HEK293T (cell line): ENCODE data around the gene CDT1.

Experiments used
- CTCF ChIA-PET: fragments of 350-600 bp; formaldehyde crosslinking; extraction: SDS; loops from one replicate; lab custom pipeline; 2021; ENCODE audit warnings: antibody characterized with exemption, inconsistent platforms; lab: Yijun Ruan, JAX
- POLR2A ChIA-PET: fragments of 350-600 bp; formaldehyde crosslinking; extraction: SDS; loops from one replicate; lab custom pipeline; 2020; ENCODE audit warnings: antibody characterized with exemption, inconsistent platforms; lab: Yijun Ruan, JAX
- DNase-seq: peaks from one replicate; pipeline ENCODE4 v3.0.0; 2012; ENCODE audit warnings: mixed read lengths; ENCODE audit errors: extremely low spot score
- ARNT ChIP-seq: fragments of 450-650 bp; IDR thresholded peaks from 2 replicates; pipeline ENCODE4 v1.6.1; 2017; ENCODE audit warnings: mild to moderate bottlenecking
- BHLHE40 ChIP-seq: fragments of 450-650 bp; IDR thresholded peaks from 2 replicates; pipeline ENCODE4 v1.6.1; 2016; ENCODE audit warnings: mild to moderate bottlenecking, moderate library complexity, borderline replicate concordance
- CTBP1 ChIP-seq: fragments of 450-650 bp; IDR thresholded peaks from 2 replicates; pipeline ENCODE4 v1.6.1; 2016; ENCODE audit warnings: borderline replicate concordance
- ELF4 ChIP-seq: fragments of 450-650 bp; IDR thresholded peaks from 2 replicates; pipeline ENCODE4 v1.6.1; 2017; ENCODE audit warnings: antibody characterized with exemption
- FOXA1 ChIP-seq: fragments of 450-650 bp; IDR thresholded peaks from 2 replicates; pipeline ENCODE4 v1.6.1; 2016; ENCODE audit warnings: mild to moderate bottlenecking
- FOXK2 ChIP-seq: fragments of 450-650 bp; IDR thresholded peaks from 2 replicates; pipeline ENCODE4 v1.6.1; 2016; ENCODE audit warnings: mild to moderate bottlenecking
- FOXM1 ChIP-seq: fragments of 450-650 bp; IDR thresholded peaks from 2 replicates; pipeline ENCODE4 v1.6.1; 2017; ENCODE audit warnings: mild to moderate bottlenecking, borderline replicate concordance
- HDGF ChIP-seq: fragments of 450-650 bp; IDR thresholded peaks from 2 replicates; pipeline ENCODE4 v1.6.1; 2017; ENCODE audit warnings: antibody characterized with exemption, borderline replicate concordance
- L3MBTL2 ChIP-seq: fragments of 450-650 bp; conservative IDR thresholded peaks from 2 replicates; pipeline ENCODE4 v1.6.1; 2016; ENCODE audit warnings: mild to moderate bottlenecking
- LEF1 ChIP-seq: fragments of 450-650 bp; IDR thresholded peaks from 2 replicates; pipeline ENCODE4 v1.6.1; 2017; ENCODE audit warnings: mild to moderate bottlenecking, borderline replicate concordance
- NFRKB ChIP-seq: fragments of 450-650 bp; IDR thresholded peaks from 2 replicates; pipeline ENCODE4 v1.6.1; 2016; ENCODE audit warnings: mild to moderate bottlenecking, moderate library complexity
- SP1 ChIP-seq: fragments of 450-650 bp; IDR thresholded peaks from 2 replicates; pipeline ENCODE4 v1.6.1; 2017
- SUZ12 ChIP-seq: fragments of 450-650 bp; IDR thresholded peaks from 2 replicates; pipeline ENCODE4 v1.6.1; 2016; ENCODE audit warnings: mild to moderate bottlenecking
- TARDBP ChIP-seq: fragments of 450-650 bp; IDR thresholded peaks from 2 replicates; pipeline ENCODE4 v1.6.1; 2016
- ZNF384 ChIP-seq: fragments of 450-650 bp; IDR thresholded peaks from 2 replicates; pipeline ENCODE4 v1.6.1; 2016
- TF ChIP-seq, protein P1 (sequence below): fragments of 450-650 bp; IDR thresholded peaks from 2 replicates; pipeline ENCODE4 v1.6.1; 2016

The CDT1 gene

DNA sequence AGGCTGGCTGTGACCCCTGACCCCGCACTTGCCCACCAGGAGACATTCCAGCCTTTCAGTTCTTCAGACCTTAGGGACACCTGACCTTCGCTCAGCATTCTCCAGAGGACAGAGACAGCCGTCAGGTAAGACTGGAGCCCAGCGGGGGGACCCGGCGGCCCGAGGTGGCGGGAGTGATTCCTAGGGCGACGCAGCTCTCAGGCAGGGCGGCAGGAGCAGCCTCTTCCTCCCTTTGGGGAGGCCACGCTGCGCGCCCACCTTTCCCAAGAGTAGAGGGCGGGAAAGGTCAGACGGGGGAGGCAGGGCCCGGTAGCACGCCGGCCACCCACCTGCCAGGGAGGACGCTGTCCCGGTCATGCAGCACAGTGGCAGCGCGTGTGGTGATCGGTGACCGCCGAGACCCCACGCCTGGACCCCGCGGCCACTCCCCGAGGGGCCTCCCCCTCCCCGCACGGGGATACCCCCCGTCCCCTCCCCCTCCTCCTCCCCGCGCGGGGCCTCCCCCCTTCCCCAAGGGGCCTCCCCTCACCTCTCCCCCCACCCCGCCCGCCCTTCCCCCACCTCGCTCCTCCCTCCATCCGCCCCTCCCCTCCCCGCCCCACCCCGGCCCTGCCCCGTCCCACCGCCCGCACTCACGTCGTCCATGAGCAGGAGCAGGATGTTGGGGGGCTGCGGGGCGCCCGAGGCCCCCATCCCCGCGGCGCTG lies 52.7 kb downstream of the CDT1 start:
- POLR2A ChIA-PET = interaction anchor here (1.0 to 1.9 kb wide), 3 partner anchors 10 to 46 kb away, joined by 5 to 16 read pairs (median 7); no protein-coding TSS in a partner anchor
- TF ChIP-seq TARDBP (no peak), ZNF384 (no peak), BHLHE40 (no peak), L3MBTL2 (no peak), CTBP1 (no peak), FOXK2 (no peak), NFRKB (no peak), FOXA1 (no peak), SP1 (no peak), HDGF (no peak), ARNT (no peak), ELF4 (no peak), LEF1 (no peak), SUZ12 (no peak), FOXM1 (no peak)
- TF ChIP-seq, protein P1, sequence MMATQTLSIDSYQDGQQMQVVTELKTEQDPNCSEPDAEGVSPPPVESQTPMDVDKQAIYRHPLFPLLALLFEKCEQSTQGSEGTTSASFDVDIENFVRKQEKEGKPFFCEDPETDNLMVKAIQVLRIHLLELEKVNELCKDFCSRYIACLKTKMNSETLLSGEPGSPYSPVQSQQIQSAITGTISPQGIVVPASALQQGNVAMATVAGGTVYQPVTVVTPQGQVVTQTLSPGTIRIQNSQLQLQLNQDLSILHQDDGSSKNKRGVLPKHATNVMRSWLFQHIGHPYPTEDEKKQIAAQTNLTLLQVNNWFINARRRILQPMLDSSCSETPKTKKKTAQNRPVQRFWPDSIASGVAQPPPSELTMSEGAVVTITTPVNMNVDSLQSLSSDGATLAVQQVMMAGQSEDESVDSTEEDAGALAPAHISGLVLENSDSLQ = no peak
- CTCF ChIA-PET = interaction anchor here (0.5 to 0.8 kb wide), 3 partner anchors 41 to 399 kb away, joined by 3 to 4 read pairs (median 4); no protein-coding TSS in a partner anchor
- no peak for DNase-seq

DNA sequence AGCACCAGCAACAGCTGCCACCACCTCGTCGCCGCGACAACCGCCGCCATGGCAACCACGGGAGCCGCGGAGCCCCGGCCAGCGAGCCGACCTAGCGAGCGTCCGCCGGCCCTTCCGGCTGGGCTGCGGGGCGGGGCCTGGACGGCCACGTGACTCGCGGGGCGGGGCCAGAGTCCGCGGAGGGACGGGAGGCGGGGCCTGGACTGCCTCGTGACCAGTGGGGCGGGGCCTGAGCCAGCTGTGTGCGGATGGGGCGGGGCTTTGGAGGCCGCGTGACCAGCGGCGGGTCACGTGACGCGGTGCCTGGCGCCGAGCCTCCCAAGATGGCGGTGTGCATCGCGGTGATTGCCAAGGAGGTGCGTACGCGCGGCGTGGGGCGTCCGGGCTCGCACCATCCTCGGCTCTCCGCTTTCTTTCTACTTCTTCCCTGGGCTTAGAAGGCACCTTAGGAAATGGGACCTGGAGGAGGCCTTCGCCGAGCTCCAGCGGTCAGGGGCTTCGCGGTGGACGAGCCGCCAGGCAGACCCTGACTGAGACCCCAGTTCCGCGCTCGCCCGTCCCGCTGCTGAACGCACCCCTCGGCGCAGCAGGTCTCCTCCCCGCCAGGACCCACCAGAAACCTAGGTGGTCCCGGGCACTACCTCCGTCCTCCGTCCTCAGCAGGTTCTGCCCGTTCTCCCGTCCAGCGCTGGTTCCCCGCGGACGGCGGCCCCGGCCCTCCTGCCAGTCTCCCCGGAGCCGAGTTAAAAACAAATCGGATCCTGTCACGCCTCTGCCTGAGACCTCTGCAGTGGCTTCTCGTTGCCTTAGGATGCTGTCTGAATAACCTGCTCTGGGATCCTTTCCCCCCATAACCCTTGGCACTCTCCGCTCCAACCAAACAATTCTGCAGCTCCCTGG lies 53.5 kb downstream of the CDT1 start, which contains the start of the genes GALNS and TRAPPC2L:
GALNS (minus strand) TSS at position 120 of the 900 bp plus-strand sequence; CDS start at position 50, 70 bp downstream.
TRAPPC2L (plus strand) TSS at position 300 of the 900 bp plus-strand sequence; CDS start at position 324, 24 bp downstream.
- TF ChIP-seq, protein P1 = no peak
- TF ChIP-seq TARDBP (no peak), LEF1 (no peak), L3MBTL2 (0 out of 2 replicates have a peak, but pooled peaks have one; percentile 27), FOXM1 (no peak), SP1 (no peak), HDGF (no peak), SUZ12 (no peak), NFRKB (no peak)
- ChIA-PET CTCF (interaction anchor here (0.5 to 1.0 kb wide), 5 partner anchors 7 to 400 kb away, joined by 3 to 4 read pairs (median 3); partner anchors contain the start of gene PABPN1L), POLR2A (interaction anchor here (0.7 to 1.9 kb wide), 8 partner anchors 11 to 319 kb away, joined by 3 to 16 read pairs (median 4); partner anchors contain the start of genes APRT and CDT1)
- DNase-seq = peak; percentile 100

DNA sequence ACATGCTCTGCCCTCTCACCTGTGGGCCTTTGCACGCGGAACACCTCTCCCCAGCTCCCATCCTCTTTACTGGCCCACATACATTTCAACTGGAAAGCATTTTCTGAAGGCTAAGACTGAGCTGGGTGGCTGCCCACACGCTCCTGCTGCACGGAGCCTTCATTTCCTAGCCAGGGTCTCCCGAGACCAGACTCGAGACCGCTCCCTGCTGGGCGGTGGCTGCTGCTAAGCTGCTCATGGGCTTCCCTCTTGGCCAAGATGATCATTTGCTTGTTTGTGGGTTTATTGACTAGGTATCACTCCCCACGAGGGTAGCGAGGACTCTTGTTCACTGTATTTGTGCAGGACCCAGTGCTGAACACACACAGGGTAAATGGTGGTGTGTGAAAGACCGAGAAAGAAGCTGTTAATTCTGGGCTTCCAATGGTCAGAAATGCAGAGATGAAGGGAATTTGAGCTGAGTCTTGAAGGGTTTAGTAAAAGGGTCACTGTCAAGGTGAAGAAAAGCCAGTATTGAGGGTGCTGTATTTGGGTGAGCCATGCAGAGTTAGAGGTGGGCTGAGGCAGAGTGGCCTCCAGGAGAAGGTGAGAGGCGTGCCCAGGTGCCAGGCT lies 54.2 kb downstream of the CDT1 start:
- ChIA-PET POLR2A (interaction anchor here (0.7 to 1.9 kb wide), 7 partner anchors 12 to 318 kb away, joined by 3 to 16 read pairs (median 3); partner anchors contain the start of genes APRT and CDT1), CTCF (interaction anchor here (0.7 to 1.0 kb wide), 4 partner anchors 8 to 48 kb away, joined by 3 read pairs; partner anchors contain the start of gene PABPN1L)
- no peak for TF ChIP-seq L3MBTL2
- TF ChIP-seq ELF4 = no peak
- no peak for TF ChIP-seq HDGF
- TF ChIP-seq FOXM1 = no peak
- no peak for TF ChIP-seq CTBP1
- TF ChIP-seq SUZ12 = no peak
- no peak for TF ChIP-seq NFRKB
- no peak for TF ChIP-seq SP1
- TF ChIP-seq ARNT = no peak
- no peak for TF ChIP-seq LEF1
- DNase-seq = peak; percentile 84
